HepG2 (cell line): Measurements from ENCODE around the gene ZNF865. TPM values are rescaled to one million over a fixed set of nuclear protein-coding genes. Genes with fewer than 3 reads are reported as not detected.
A peak's percentile ranks its signal among the peaks of the same experiment; 100 is the strongest.

Source experiments
- MAF1 ChIP-seq: sonication (generic); formaldehyde crosslinking; IDR thresholded peaks from 2 replicates; pipeline ENCODE4 v1.5.0; 2020; ENCODE audit warnings: missing genetic modification reagents, borderline replicate concordance
- MNT ChIP-seq: fragments of 450-650 bp; IDR thresholded peaks from 2 replicates; pipeline ENCODE4 v1.6.1; 2016
- PTBP1 ChIP-seq: fragments of 200-400 bp; formaldehyde crosslinking; IDR thresholded peaks from 2 replicates; pipeline ENCODE4 v1.6.1; 2018; ENCODE audit warnings: low read length, low read depth; ENCODE audit not compliant: poor library complexity, severe bottlenecking
- ZFP91 ChIP-seq: sonication (generic); formaldehyde crosslinking; IDR thresholded peaks from 2 replicates; pipeline ENCODE4 v1.9.0; 2022; ENCODE audit warnings: missing genetic modification reagents, mild to moderate bottlenecking, borderline replicate concordance
- ZNF318 ChIP-seq: sonication (generic); formaldehyde crosslinking; IDR thresholded peaks from 2 replicates; pipeline ENCODE4 v1.4.0; 2020; ENCODE audit warnings: mild to moderate bottlenecking, missing genetic modification reagents
- ZNF350 ChIP-seq: sonication (generic); formaldehyde crosslinking; IDR thresholded peaks from 2 replicates; pipeline ENCODE4 v1.4.0; 2020; ENCODE audit warnings: mild to moderate bottlenecking, low read depth, missing genetic modification reagents, borderline replicate concordance
- ZNF556 ChIP-seq: sonication (generic); formaldehyde crosslinking; IDR thresholded peaks from 2 replicates; pipeline ENCODE4 v1.4.0; 2020; ENCODE audit warnings: mild to moderate bottlenecking, missing genetic modification reagents, borderline replicate concordance
- polyA plus RNA-seq, 8 experiments: library from polyadenylated mRNA; depleted of rRNA in 3 of 8; stranded (reverse) in 7 of 8; unstranded in 1 of 8; fragments of >200 nt; fragmentation: Illumina TruSeq in 4 of 8; extraction: Trizol in 4 of 8; gene quantifications; 2 replicates each; pipeline versions ENCODE4 v1.2.1 to v1.2.3, GENCODE V29; 2011 to 2016; ENCODE audit warnings: low read depth in 4 of 8, missing spikeins in 1 of 8, mixed read lengths in 1 of 8; ENCODE audit not compliant: insufficient read depth in 1 of 8
- total RNA-seq, 5 experiments: library from RNA; depleted of rRNA; stranded (reverse); fragments of >200 nt; fragmentation: Illumina TruSeq; extraction: Trizol; gene quantifications; 2 replicates each; pipeline ENCODE4 v1.2.3, GENCODE V29; 2016; ENCODE audit warnings: low read depth in 1 of 5
- TF ChIP-seq, protein P1 (sequence below): sonication (generic); formaldehyde crosslinking; IDR thresholded peaks from 2 replicates; pipeline ENCODE4 v1.5.1; 2020; ENCODE audit warnings: mild to moderate bottlenecking, missing genetic modification reagents, moderate library complexity
- TF ChIP-seq, protein P2 (sequence below): IDR thresholded peaks from 2 replicates; pipeline ENCODE4 v1.6.1; 2012; ENCODE audit warnings: inconsistent platforms

Gene ZNF865
- total and polyA plus RNA-seq, 2 of the 13 experiments (the other 11 are each of a cell fraction or from before 2014, with no cell fraction given), result 0.93 to 1.0 TPM

- TF ChIP-seq ZNF318 (CRISPR knock-in tag), result 0 out of 2 replicates have a peak, but pooled peaks have one; percentile 25
- no peak for TF ChIP-seq PTBP1
- TF ChIP-seq ZNF350 (CRISPR knock-in tag), result peak; percentile 21; the same call in 1 of the 2 replicates
- TF ChIP-seq, protein P1, sequence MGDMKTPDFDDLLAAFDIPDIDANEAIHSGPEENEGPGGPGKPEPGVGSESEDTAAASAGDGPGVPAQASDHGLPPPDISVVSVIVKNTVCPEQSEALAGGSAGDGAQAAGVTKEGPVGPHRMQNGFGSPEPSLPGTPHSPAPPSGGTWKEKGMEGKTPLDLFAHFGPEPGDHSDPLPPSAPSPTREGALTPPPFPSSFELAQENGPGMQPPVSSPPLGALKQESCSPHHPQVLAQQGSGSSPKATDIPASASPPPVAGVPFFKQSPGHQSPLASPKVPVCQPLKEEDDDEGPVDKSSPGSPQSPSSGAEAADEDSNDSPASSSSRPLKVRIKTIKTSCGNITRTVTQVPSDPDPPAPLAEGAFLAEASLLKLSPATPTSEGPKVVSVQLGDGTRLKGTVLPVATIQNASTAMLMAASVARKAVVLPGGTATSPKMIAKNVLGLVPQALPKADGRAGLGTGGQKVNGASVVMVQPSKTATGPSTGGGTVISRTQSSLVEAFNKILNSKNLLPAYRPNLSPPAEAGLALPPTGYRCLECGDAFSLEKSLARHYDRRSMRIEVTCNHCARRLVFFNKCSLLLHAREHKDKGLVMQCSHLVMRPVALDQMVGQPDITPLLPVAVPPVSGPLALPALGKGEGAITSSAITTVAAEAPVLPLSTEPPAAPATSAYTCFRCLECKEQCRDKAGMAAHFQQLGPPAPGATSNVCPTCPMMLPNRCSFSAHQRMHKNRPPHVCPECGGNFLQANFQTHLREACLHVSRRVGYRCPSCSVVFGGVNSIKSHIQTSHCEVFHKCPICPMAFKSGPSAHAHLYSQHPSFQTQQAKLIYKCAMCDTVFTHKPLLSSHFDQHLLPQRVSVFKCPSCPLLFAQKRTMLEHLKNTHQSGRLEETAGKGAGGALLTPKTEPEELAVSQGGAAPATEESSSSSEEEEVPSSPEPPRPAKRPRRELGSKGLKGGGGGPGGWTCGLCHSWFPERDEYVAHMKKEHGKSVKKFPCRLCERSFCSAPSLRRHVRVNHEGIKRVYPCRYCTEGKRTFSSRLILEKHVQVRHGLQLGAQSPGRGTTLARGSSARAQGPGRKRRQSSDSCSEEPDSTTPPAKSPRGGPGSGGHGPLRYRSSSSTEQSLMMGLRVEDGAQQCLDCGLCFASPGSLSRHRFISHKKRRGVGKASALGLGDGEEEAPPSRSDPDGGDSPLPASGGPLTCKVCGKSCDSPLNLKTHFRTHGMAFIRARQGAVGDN (CRISPR knock-in tag), result peak; percentile 63
- peak; percentile 29; the same call in 1 of the 2 replicates for TF ChIP-seq ZFP91 (CRISPR knock-in tag)
- no peak for TF ChIP-seq MAF1
- 0 out of 2 replicates have a peak, but pooled peaks have one; percentile 14 for TF ChIP-seq MNT
- TF ChIP-seq, protein P2, sequence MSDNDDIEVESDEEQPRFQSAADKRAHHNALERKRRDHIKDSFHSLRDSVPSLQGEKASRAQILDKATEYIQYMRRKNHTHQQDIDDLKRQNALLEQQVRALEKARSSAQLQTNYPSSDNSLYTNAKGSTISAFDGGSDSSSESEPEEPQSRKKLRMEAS, result peak; percentile 39; the same call in 1 of the 2 replicates
- TF ChIP-seq ZNF556 (CRISPR knock-in tag), result peak; percentile 55; the same call in 1 of the 2 replicates
Measured at GRCh38 chr19:55624109-55625003, 18.9 kb downstream of the ZNF865 start, which contains the start of gene ZNF784 (continued).
